Parathyroid adenoma (tissue), 2 donors: Measurements from ENCODE around the gene SHOC2.

Experiments used
- H2AFZ ChIP-seq: fragments of 300-600 bp; sonication (generic); one replicate; pipeline ENCODE4 v1.7.0; 2017; ENCODE audit warnings: antibody characterized with exemption, mild to moderate bottlenecking
- H3K27ac ChIP-seq: fragments of 300-600 bp; sonication (generic); one replicate; pipeline ENCODE4 v1.7.0; 2017
- H3K27me3 ChIP-seq: fragments of 300-600 bp; sonication (generic); one replicate; pipeline ENCODE4 v1.7.0; 2017; ENCODE audit warnings: low read length; ENCODE audit not compliant: control insufficient read depth, insufficient read depth
- H3K36me3 ChIP-seq: fragments of 300-600 bp; sonication (generic); one replicate; pipeline ENCODE4 v1.7.0; 2017; ENCODE audit warnings: low read length; ENCODE audit not compliant: control insufficient read depth, insufficient read depth
- H3K4me1 ChIP-seq: fragments of 300-600 bp; sonication (generic); one replicate; pipeline ENCODE4 v1.7.0; 2017; ENCODE audit warnings: control low read depth
- H3K4me2 ChIP-seq: fragments of 300-600 bp; sonication (generic); one replicate; pipeline ENCODE4 v1.7.0; 2017; ENCODE audit warnings: low read length
- H3K4me3 ChIP-seq: fragments of 300-600 bp; sonication (generic); one replicate; pipeline ENCODE4 v1.7.0; 2017; ENCODE audit warnings: low read depth, low read length
- H3K79me2 ChIP-seq: fragments of 300-600 bp; sonication (generic); one replicate; pipeline ENCODE4 v1.7.0; 2017; ENCODE audit warnings: control low read depth
- H3K9ac ChIP-seq: fragments of 300-600 bp; sonication (generic); one replicate; pipeline ENCODE4 v1.7.0; 2017; ENCODE audit warnings: mild to moderate bottlenecking
- H3K9me3 ChIP-seq: fragments of 300-600 bp; sonication (generic); one replicate; pipeline ENCODE4 v1.7.0; 2017; ENCODE audit warnings: low read length; ENCODE audit not compliant: control insufficient read depth
- CTCF ChIP-seq: fragments of 300-600 bp; sonication (generic); IDR thresholded peaks from one replicate; pipeline ENCODE4 v1.7.0; 2017; ENCODE audit warnings: antibody characterized with exemption, mild to moderate bottlenecking
- donor health status: primary hyperparathyroidism.

SHOC2 gene

GRCh38 chr10:111034598-111035310 lies 115.3 kb downstream of the SHOC2 start:
- TF ChIP-seq CTCF, result no peak
- Histone ChIP-seq H2AFZ (no peak overlapping the region), H3K4me2 (no peak overlapping the region), H3K4me3 (no peak overlapping the region), H3K36me3 (no peaks in the 10 kb centered on the region), H3K27me3 (no peaks in the 10 kb centered on the region), H3K79me2 (no peaks in the 10 kb centered on the region), H3K9ac (no peak overlapping the region), H3K9me3 (no peaks in the 10 kb centered on the region), H3K4me1 (no peaks in the 10 kb centered on the region), H3K27ac (no peak overlapping the region)

DNA sequence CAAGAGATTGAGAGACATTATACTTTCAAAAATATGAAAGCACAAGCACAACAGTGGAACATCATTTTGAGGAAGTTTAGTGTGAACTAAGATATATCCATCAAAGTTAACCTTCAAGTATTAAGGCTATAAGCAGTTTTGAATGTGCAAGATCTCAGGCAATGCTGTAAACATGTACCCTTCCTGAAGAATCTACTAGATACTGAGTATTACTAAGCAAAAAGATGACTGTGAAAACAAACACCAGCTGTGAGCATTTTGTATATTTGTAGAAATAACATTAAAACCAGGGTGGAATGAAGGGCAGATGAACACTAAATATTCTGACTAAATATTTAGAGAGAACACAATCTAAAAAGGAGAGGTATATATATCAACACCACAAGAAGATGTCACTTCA lies 116.1 kb downstream of the SHOC2 start:
- Histone ChIP-seq H3K9ac (no peak overlapping the region), H3K27me3 (no peaks in the 10 kb centered on the region)
- no peak for TF ChIP-seq CTCF

DNA sequence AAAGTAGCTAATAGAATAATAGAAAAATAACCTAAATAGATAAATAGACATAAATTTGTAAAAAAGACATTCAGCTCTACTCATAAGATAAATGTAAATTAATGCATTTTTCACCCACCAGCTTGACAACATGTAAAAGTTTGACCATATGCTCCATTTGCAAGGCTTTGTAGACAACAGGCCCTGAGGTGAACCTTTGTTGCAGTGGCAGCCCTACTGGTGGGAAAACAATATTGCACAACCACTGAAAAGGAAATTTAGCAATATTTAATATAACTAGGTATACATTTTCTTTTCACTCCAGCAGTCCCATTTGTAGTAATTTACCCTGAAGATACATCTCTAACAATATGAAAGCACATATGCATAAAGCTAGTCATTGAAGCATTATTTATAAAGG lies 118.5 kb downstream of the SHOC2 start:
- H3K9me3 ChIP-seq, result no peaks in the 10 kb centered on the region
- H3K79me2 ChIP-seq, result no peaks in the 10 kb centered on the region
- H3K36me3 ChIP-seq, result no peaks in the 10 kb centered on the region
- no peak overlapping the region for H3K27ac ChIP-seq
- H3K4me3 ChIP-seq, result no peak overlapping the region
- no peak overlapping the region for H3K4me2 ChIP-seq
- H3K9ac ChIP-seq, result no peak overlapping the region
- no peak overlapping the region for H2AFZ ChIP-seq
- no peaks in the 10 kb centered on the region for H3K27me3 ChIP-seq
- no peak for TF ChIP-seq CTCF
- no peaks in the 10 kb centered on the region for H3K4me1 ChIP-seq

More for the DNA sequence above, 116.1 kb downstream of the SHOC2 start:
- no peaks in the 10 kb centered on the region for H3K4me1 ChIP-seq
- no peak overlapping the region for H3K27ac ChIP-seq
- no peaks in the 10 kb centered on the region for H3K79me2 ChIP-seq
- no peaks in the 10 kb centered on the region for H3K36me3 ChIP-seq
- H3K4me2 ChIP-seq, result no peak overlapping the region
- no peak overlapping the region for H2AFZ ChIP-seq
- no peaks in the 10 kb centered on the region for H3K9me3 ChIP-seq
- no peak overlapping the region for H3K4me3 ChIP-seq

- H3K9me3 ChIP-seq, result no peaks in the 10 kb centered on the region
- no peak overlapping the region for H2AFZ ChIP-seq
- no peak overlapping the region for H3K9ac ChIP-seq
- H3K4me1 ChIP-seq, result no peaks in the 10 kb centered on the region
- H3K79me2 ChIP-seq, result no peaks in the 10 kb centered on the region
- H3K27me3 ChIP-seq, result no peaks in the 10 kb centered on the region
- no peak overlapping the region for H3K4me2 ChIP-seq
- no peak overlapping the region for H3K4me3 ChIP-seq
- no peak for TF ChIP-seq CTCF
- H3K27ac ChIP-seq, result no peak overlapping the region
- no peaks in the 10 kb centered on the region for H3K36me3 ChIP-seq
These were observed 120.1 kb downstream of the SHOC2 start for GRCh38 chr10:111039522-111039921.

DNA sequence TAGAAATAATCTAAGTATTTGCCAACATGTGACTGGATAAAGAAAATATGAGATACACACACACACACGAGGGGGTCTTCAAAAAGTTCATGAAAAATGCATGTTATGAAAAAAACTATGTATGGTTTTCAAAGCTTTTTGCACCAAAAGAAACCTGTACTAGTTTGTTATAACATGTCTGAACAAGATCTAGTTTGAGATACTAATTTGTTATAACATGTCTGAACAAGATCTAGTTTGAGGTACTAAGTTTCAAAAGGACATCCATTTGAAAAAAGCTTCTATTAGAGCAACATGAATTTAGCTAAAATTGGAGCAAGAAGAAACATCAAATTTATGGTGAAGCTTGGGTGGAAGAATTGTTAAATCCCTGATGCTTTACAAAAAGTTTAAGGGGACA lies 137.6 kb downstream of the SHOC2 start:
- H3K4me1 ChIP-seq, result no peaks in the 10 kb centered on the region
- H3K27me3 ChIP-seq, result no peaks in the 10 kb centered on the region
- H3K27ac ChIP-seq, result no peak overlapping the region
- H3K4me3 ChIP-seq, result no peak overlapping the region
- no peaks in the 10 kb centered on the region for H3K9me3 ChIP-seq
- no peaks in the 10 kb centered on the region for H3K79me2 ChIP-seq
- no peak overlapping the region for H3K4me2 ChIP-seq
- no peak overlapping the region for H2AFZ ChIP-seq
- no peaks in the 10 kb centered on the region for H3K36me3 ChIP-seq
- no peak overlapping the region for H3K9ac ChIP-seq
- TF ChIP-seq CTCF, result no peak
